ENCODE data around the gene IZUMO2.

The IZUMO2 gene

GRCh38 chr19:50202386-50202785 lies 39.3 kb upstream of the IZUMO2 start:
- WGBS, 2 experiments (ENCODE audit: insufficient coverage in 2 of 2) = 85 to 94% methylated on average over 3 of the region's 3 CpGs
- Histone ChIP-seq H3K4me1 (ENCODE audit: control insufficient read depth, insufficient read depth, low read length, poor library complexity, severe bottlenecking) (no peaks in the 10 kb centered on the region), H3K4me3 (ENCODE audit: extremely low read depth, insufficient read depth, low read length, poor library complexity, severe bottlenecking) (no peak overlapping the region), H3K9me3 (ENCODE audit: control insufficient read depth, low read length) (peaks cover 6% of the 10 kb centered on the region), H3K27ac (ENCODE audit: low read depth, low read length, severe bottlenecking) (no peak overlapping the region), H3K36me3 (ENCODE audit: control insufficient read depth, insufficient read depth, low read length) (no peaks in the 10 kb centered on the region)

GRCh38 chr19:50199259-50199555 lies 36.1 kb upstream of the IZUMO2 start:
- Histone ChIP-seq H3K27ac (ENCODE audit: low read depth, low read length, severe bottlenecking) (no peak overlapping the region), H3K9me3 (ENCODE audit: control insufficient read depth, low read length) (peaks cover 10% of the 10 kb centered on the region), H3K4me3 (ENCODE audit: extremely low read depth, insufficient read depth, low read length, poor library complexity, severe bottlenecking) (no peak overlapping the region), H3K36me3 (ENCODE audit: control insufficient read depth, insufficient read depth, low read length) (no peaks in the 10 kb centered on the region), H3K4me1 (ENCODE audit: control insufficient read depth, insufficient read depth, low read length, poor library complexity, severe bottlenecking) (no peaks in the 10 kb centered on the region)
- WGBS, 2 experiments (ENCODE audit: insufficient coverage in 2 of 2) = 26 to 46% methylated on average over 2 to 5 of the region's 5 CpGs

GRCh38 chr19:50198431-50199258 lies 35.6 kb upstream of the IZUMO2 start:
- Histone ChIP-seq H3K27ac (ENCODE audit: low read depth, low read length, severe bottlenecking) (no peak overlapping the region), H3K4me3 (ENCODE audit: extremely low read depth, insufficient read depth, low read length, poor library complexity, severe bottlenecking) (no peak overlapping the region), H3K36me3 (ENCODE audit: control insufficient read depth, insufficient read depth, low read length) (no peaks in the 10 kb centered on the region), H3K9me3 (ENCODE audit: control insufficient read depth, low read length) (peaks cover 10% of the 10 kb centered on the region), H3K4me1 (ENCODE audit: control insufficient read depth, insufficient read depth, low read length, poor library complexity, severe bottlenecking) (no peaks in the 10 kb centered on the region)
- 40 to 54% methylated on average over 6 to 7 of the region's 7 CpGs for WGBS, 2 experiments (ENCODE audit: insufficient coverage in 2 of 2)

GRCh38 chr19:50197348-50197747 lies 34.3 kb upstream of the IZUMO2 start:
- no peaks in the 10 kb centered on the region for H3K4me1 ChIP-seq (ENCODE audit: control insufficient read depth, insufficient read depth, low read length, poor library complexity, severe bottlenecking)
- H3K27ac ChIP-seq (ENCODE audit: low read depth, low read length, severe bottlenecking) = no peak overlapping the region
- WGBS, 2 experiments (ENCODE audit: insufficient coverage in 2 of 2) = 39 to 52% methylated on average over 3 of the region's 3 CpGs
- H3K36me3 ChIP-seq (ENCODE audit: control insufficient read depth, insufficient read depth, low read length) = no peaks in the 10 kb centered on the region
- no peak overlapping the region for H3K4me3 ChIP-seq (ENCODE audit: extremely low read depth, insufficient read depth, low read length, poor library complexity, severe bottlenecking)
- peaks cover 10% of the 10 kb centered on the region for H3K9me3 ChIP-seq (ENCODE audit: control insufficient read depth, low read length)

- Histone ChIP-seq H3K27ac (ENCODE audit: low read depth, low read length, severe bottlenecking) (no peak overlapping the region), H3K4me3 (ENCODE audit: extremely low read depth, insufficient read depth, low read length, poor library complexity, severe bottlenecking) (no peak overlapping the region), H3K4me1 (ENCODE audit: control insufficient read depth, insufficient read depth, low read length, poor library complexity, severe bottlenecking) (no peaks in the 10 kb centered on the region), H3K36me3 (ENCODE audit: control insufficient read depth, insufficient read depth, low read length) (no peaks in the 10 kb centered on the region), H3K9me3 (ENCODE audit: control insufficient read depth, low read length) (peaks cover 13% of the 10 kb centered on the region)
- WGBS, 2 experiments (ENCODE audit: insufficient coverage in 2 of 2) = 49 to 50% methylated on average over 3 of the region's 4 CpGs
These were observed 33.3 kb upstream of the IZUMO2 start for GRCh38 chr19:50196322-50196932.

GRCh38 chr19:50195224-50195623 lies 32.1 kb upstream of the IZUMO2 start:
- no peak overlapping the region for H3K27ac ChIP-seq (ENCODE audit: low read depth, low read length, severe bottlenecking)
- H3K4me1 ChIP-seq (ENCODE audit: control insufficient read depth, insufficient read depth, low read length, poor library complexity, severe bottlenecking) = no peaks in the 10 kb centered on the region
- no peaks in the 10 kb centered on the region for H3K36me3 ChIP-seq (ENCODE audit: control insufficient read depth, insufficient read depth, low read length)
- 70 to 83% methylated on average over 2 of the region's 5 CpGs for WGBS, 2 experiments (ENCODE audit: insufficient coverage in 2 of 2)
- H3K9me3 ChIP-seq (ENCODE audit: control insufficient read depth, low read length) = peaks cover 17% of the 10 kb centered on the region
- H3K4me3 ChIP-seq (ENCODE audit: extremely low read depth, insufficient read depth, low read length, poor library complexity, severe bottlenecking) = no peak overlapping the region

- WGBS, 2 experiments (ENCODE audit: insufficient coverage in 2 of 2) = 67 to 70% methylated on average over 9 to 10 of the region's 13 CpGs
- no peaks in the 10 kb centered on the region for H3K36me3 ChIP-seq (ENCODE audit: control insufficient read depth, insufficient read depth, low read length)
- no peak overlapping the region for H3K27ac ChIP-seq (ENCODE audit: low read depth, low read length, severe bottlenecking)
- H3K4me3 ChIP-seq (ENCODE audit: extremely low read depth, insufficient read depth, low read length, poor library complexity, severe bottlenecking) = no peak overlapping the region
- H3K4me1 ChIP-seq (ENCODE audit: control insufficient read depth, insufficient read depth, low read length, poor library complexity, severe bottlenecking) = no peaks in the 10 kb centered on the region
- peaks cover 28% of the 10 kb centered on the region for H3K9me3 ChIP-seq (ENCODE audit: control insufficient read depth, low read length)
These were observed 29.6 kb upstream of the IZUMO2 start for GRCh38 chr19:50192463-50193211.

GRCh38 chr19:50191216-50191615 lies 28.1 kb upstream of the IZUMO2 start:
- 80 to 100% methylated on average over 1 of the region's 4 CpGs for WGBS, 2 experiments (ENCODE audit: insufficient coverage in 2 of 2)

GRCh38 chr19:50190439-50190891 lies 27.4 kb upstream of the IZUMO2 start:
- Histone ChIP-seq H3K4me3 (ENCODE audit: extremely low read depth, insufficient read depth, low read length, poor library complexity, severe bottlenecking) (no peak overlapping the region), H3K27ac (ENCODE audit: low read depth, low read length, severe bottlenecking) (no peak overlapping the region), H3K9me3 (ENCODE audit: control insufficient read depth, low read length) (peaks cover 20% of the 10 kb centered on the region), H3K36me3 (ENCODE audit: control insufficient read depth, insufficient read depth, low read length) (no peaks in the 10 kb centered on the region), H3K4me1 (ENCODE audit: control insufficient read depth, insufficient read depth, low read length, poor library complexity, severe bottlenecking) (no peaks in the 10 kb centered on the region)
- 85 to 96% methylated on average over 4 to 5 of the region's 8 CpGs for WGBS, 2 experiments (ENCODE audit: insufficient coverage in 2 of 2)

More at GRCh38 chr19:50191216-50191615, 28.1 kb upstream of the IZUMO2 start:
- H3K9me3 ChIP-seq (ENCODE audit: control insufficient read depth, low read length) = peaks cover 20% of the 10 kb centered on the region
- H3K4me1 ChIP-seq (ENCODE audit: control insufficient read depth, insufficient read depth, low read length, poor library complexity, severe bottlenecking) = no peaks in the 10 kb centered on the region
- no peak overlapping the region for H3K4me3 ChIP-seq (ENCODE audit: extremely low read depth, insufficient read depth, low read length, poor library complexity, severe bottlenecking)
- H3K36me3 ChIP-seq (ENCODE audit: control insufficient read depth, insufficient read depth, low read length) = no peaks in the 10 kb centered on the region
- no peak overlapping the region for H3K27ac ChIP-seq (ENCODE audit: low read depth, low read length, severe bottlenecking)

GRCh38 chr19:50189331-50189730 lies 26.2 kb upstream of the IZUMO2 start:
- Histone ChIP-seq H3K4me1 (ENCODE audit: control insufficient read depth, insufficient read depth, low read length, poor library complexity, severe bottlenecking) (no peaks in the 10 kb centered on the region), H3K27ac (ENCODE audit: low read depth, low read length, severe bottlenecking) (no peak overlapping the region), H3K9me3 (ENCODE audit: control insufficient read depth, low read length) (peaks cover 20% of the 10 kb centered on the region), H3K36me3 (ENCODE audit: control insufficient read depth, insufficient read depth, low read length) (no peaks in the 10 kb centered on the region), H3K4me3 (ENCODE audit: extremely low read depth, insufficient read depth, low read length, poor library complexity, severe bottlenecking) (no peak overlapping the region)
- 38 to 83% methylated on average over 3 to 7 of the region's 8 CpGs for WGBS, 2 experiments (ENCODE audit: insufficient coverage in 2 of 2)

Measured in mesodermal cell (in vitro differentiated cells).